ENCODE results near the gene DCHS1.

GRCh38 chr11:6694229-6694535 lies 38.6 kb upstream of the DCHS1 start:
- no peak for TF ChIP-seq POLR2A (IDR thresholded peaks at IDR 0.05)
- no peak for TF ChIP-seq CTCF (IDR thresholded peaks at IDR 0.05)

All from uterus (tissue), 2 donors.